ENCODE data around the gene KLHL29.

The KLHL29 gene

DNA sequence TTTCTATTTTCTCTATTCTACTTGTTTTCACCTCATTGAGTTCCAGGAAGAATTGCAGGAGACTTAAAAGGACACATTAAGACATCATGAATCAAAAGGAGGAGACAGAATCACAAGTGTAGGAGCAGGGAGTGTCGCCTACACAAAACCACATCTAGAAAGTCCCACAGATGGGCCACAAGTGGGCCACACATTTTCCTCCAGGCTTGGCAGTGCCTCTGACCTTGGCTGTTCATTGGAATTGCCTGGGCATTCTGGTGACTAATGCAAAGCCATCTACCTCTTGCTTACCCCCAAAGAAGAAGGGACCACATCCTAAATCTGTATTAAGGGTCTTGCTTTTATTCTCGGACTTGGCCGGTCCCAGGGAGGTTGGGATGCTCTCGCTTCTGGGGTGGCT is 103.6 kb downstream of the KLHL29 start:
- no peaks in the 10 kb centered on the region for H3K79me2 ChIP-seq (ENCODE audit: insufficient read depth, low read length)
- no peak overlapping the region for H3K4me3 ChIP-seq (ENCODE audit: low read depth in 1 of 2, low read length in 2 of 2)
- no peaks in the 10 kb centered on the region for H3K4me1 ChIP-seq (ENCODE audit: insufficient read depth, low read length)
- no peaks in the 10 kb centered on the region for H3K36me3 ChIP-seq (ENCODE audit: insufficient read depth, low read length)
- H3K9me3 ChIP-seq (ENCODE audit: insufficient read depth, low read length, severe bottlenecking): no peaks in the 10 kb centered on the region
- no peak overlapping the region for H2AFZ ChIP-seq (ENCODE audit: low read depth, low read length)
- peaks cover 41% of the 10 kb centered on the region for H4K20me1 ChIP-seq (ENCODE audit: insufficient read depth, low read length)
- ATAC-seq (ENCODE audit: insufficient read depth, low read depth) (no peak), DNase-seq (no peak)
- TF ChIP-seq, protein P1, sequence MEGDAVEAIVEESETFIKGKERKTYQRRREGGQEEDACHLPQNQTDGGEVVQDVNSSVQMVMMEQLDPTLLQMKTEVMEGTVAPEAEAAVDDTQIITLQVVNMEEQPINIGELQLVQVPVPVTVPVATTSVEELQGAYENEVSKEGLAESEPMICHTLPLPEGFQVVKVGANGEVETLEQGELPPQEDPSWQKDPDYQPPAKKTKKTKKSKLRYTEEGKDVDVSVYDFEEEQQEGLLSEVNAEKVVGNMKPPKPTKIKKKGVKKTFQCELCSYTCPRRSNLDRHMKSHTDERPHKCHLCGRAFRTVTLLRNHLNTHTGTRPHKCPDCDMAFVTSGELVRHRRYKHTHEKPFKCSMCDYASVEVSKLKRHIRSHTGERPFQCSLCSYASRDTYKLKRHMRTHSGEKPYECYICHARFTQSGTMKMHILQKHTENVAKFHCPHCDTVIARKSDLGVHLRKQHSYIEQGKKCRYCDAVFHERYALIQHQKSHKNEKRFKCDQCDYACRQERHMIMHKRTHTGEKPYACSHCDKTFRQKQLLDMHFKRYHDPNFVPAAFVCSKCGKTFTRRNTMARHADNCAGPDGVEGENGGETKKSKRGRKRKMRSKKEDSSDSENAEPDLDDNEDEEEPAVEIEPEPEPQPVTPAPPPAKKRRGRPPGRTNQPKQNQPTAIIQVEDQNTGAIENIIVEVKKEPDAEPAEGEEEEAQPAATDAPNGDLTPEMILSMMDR (IDR thresholded peaks at IDR 0.05; ENCODE audit: borderline replicate concordance, extremely low read depth, low read length, poor library complexity, severe bottlenecking): no peak
- no peak for TF ChIP-seq EZH2 (IDR thresholded peaks at IDR 0.05; ENCODE audit: borderline replicate concordance, low read depth, low read length, severe bottlenecking)
- no peak overlapping the region for H3K27ac ChIP-seq (ENCODE audit: low read length)
- no peaks in the 10 kb centered on the region for H3K27me3 ChIP-seq (ENCODE audit: insufficient read depth, low read length, poor library complexity)
- no peak overlapping the region for H3K9ac ChIP-seq (ENCODE audit: low read depth, low read length)
- H3K4me2 ChIP-seq (ENCODE audit: insufficient read depth, low read length): no peak overlapping the region

DNA sequence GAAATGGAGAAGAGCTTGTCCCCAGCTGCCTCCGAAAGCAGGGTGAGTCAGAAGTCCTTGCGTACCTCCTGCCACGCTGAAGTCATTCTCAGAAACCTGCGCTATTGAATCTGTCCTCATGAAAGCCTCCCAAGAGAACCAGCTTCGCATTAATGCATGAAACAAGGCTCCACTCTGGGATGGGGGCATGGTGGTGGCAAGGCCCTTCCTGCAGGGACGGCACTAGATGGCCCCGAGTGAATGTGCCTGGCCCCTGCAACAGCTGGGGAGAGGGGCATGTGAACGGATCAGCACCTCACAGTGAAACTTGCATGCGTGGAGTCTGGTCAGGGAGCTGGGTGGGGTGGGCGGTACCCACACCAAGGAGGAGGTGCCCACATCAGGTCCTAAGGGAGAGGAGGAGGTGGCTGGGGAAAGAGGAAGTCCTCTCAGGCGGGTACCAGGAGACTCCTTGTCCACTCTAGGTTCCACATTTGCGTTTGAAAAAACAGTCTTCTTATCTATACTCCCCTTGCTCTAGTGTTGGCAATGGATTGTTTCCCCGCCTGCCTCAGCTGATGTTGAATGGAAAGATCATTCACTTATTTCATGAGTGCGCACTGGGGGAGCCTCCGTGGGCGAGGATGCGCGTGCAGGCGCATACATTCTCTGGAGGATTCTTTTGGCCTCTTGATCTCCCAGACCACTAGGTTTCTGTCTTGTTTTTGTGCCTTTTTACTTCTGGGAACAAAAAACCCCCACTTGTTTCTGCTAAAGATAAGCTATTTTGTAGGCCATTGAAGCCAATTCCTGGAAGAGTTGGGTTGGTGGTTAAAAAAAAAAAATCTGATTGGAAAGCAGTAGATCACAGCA is 104.7 kb downstream of the KLHL29 start:
- Histone ChIP-seq H3K9ac (ENCODE audit: low read depth, low read length) (no peak overlapping the region), H3K27me3 (ENCODE audit: insufficient read depth, low read length, poor library complexity) (no peaks in the 10 kb centered on the region), H2AFZ (ENCODE audit: low read depth, low read length) (no peak overlapping the region), H3K4me2 (ENCODE audit: insufficient read depth, low read length) (no peak overlapping the region), H3K79me2 (ENCODE audit: insufficient read depth, low read length) (no peaks in the 10 kb centered on the region), H3K4me3 (ENCODE audit: low read depth in 1 of 2, low read length in 2 of 2) (no peak overlapping the region), H4K20me1 (ENCODE audit: insufficient read depth, low read length) (peaks cover 39% of the 10 kb centered on the region), H3K9me3 (ENCODE audit: insufficient read depth, low read length, severe bottlenecking) (no peaks in the 10 kb centered on the region), H3K4me1 (ENCODE audit: insufficient read depth, low read length) (no peaks in the 10 kb centered on the region), H3K27ac (ENCODE audit: low read length) (no peak overlapping the region), H3K36me3 (ENCODE audit: insufficient read depth, low read length) (no peaks in the 10 kb centered on the region)
- ATAC-seq (ENCODE audit: insufficient read depth, low read depth) (peak; percentile 64), DNase-seq (peak; percentile 22)
- TF ChIP-seq, protein P1 (IDR thresholded peaks at IDR 0.05; ENCODE audit: borderline replicate concordance, extremely low read depth, low read length, poor library complexity, severe bottlenecking): no peak
- no peak for TF ChIP-seq EZH2 (IDR thresholded peaks at IDR 0.05; ENCODE audit: borderline replicate concordance, low read depth, low read length, severe bottlenecking)

DNA sequence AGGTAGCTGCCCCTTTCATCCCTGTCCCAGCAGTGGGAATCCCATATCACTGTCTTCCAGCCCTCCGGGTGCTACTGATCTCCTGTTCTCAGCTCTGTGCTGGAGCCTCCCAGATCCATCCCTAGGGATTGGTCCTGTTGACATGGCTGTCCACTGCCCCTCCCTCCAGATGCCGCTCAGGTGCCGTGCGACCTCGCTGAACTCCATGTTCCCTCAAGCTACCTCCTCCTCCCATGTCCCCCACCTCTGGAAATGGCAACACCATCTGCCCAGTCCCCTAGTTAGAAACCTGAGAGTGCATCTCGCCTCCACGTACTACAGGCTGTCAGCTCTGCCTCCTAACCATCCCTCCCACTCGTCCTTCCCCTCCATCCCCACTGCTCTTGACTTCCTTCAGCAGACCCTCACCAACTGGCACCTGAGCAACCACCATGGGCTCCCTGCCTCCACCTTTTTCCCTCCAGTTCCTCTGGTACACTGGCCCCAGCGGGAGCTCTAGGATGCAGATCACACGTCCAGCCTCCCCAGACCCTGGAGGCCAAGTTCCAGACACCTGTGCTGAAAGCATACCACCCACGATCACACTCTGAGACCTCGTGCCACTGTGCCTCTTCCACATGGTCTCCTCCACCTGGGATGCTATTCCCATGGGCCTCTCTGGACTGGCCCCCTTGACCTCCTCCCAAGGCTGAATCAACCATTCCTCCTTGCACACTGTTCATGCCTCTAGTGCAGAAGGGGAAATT is 106.8 kb downstream of the KLHL29 start:
- Histone ChIP-seq H3K27me3 (ENCODE audit: insufficient read depth, low read length, poor library complexity) (peaks cover 3% of the 10 kb centered on the region), H3K4me2 (ENCODE audit: insufficient read depth, low read length) (no peak overlapping the region), H3K9me3 (ENCODE audit: insufficient read depth, low read length, severe bottlenecking) (no peaks in the 10 kb centered on the region), H3K79me2 (ENCODE audit: insufficient read depth, low read length) (no peaks in the 10 kb centered on the region), H3K4me1 (ENCODE audit: insufficient read depth, low read length) (peaks cover 12% of the 10 kb centered on the region), H3K27ac (ENCODE audit: low read length) (no peak overlapping the region), H2AFZ (ENCODE audit: low read depth, low read length) (no peak overlapping the region), H4K20me1 (ENCODE audit: insufficient read depth, low read length) (peaks cover 36% of the 10 kb centered on the region), H3K36me3 (ENCODE audit: insufficient read depth, low read length) (no peaks in the 10 kb centered on the region), H3K9ac (ENCODE audit: low read depth, low read length) (no peak overlapping the region), H3K4me3 (ENCODE audit: low read depth in 1 of 2, low read length in 2 of 2) (no peak overlapping the region)
- ATAC-seq (ENCODE audit: insufficient read depth, low read depth) (no peak), DNase-seq (no peak)
- TF ChIP-seq, protein P1 (IDR thresholded peaks at IDR 0.05; ENCODE audit: borderline replicate concordance, extremely low read depth, low read length, poor library complexity, severe bottlenecking): no peak
- no peak for TF ChIP-seq EZH2 (IDR thresholded peaks at IDR 0.05; ENCODE audit: borderline replicate concordance, low read depth, low read length, severe bottlenecking)

All from DND-41 (cell line).